COLO668 (cell line): Measurements from ENCODE around the gene SREBF1.
A peak's percentile ranks its signal among the peaks of the same experiment; 100 is the strongest.

ENCODE experiments used
- DNase-seq: peaks from one replicate; lab custom pipeline; 2025; ENCODE audit not compliant: unreplicated experiment; lab: John Stamatoyannopoulos, UW

SREBF1 gene

GRCh38 chr17:17836818-17837379 is at the start of gene SREBF1:
Gene SREBF1 (minus strand): TSS chr17:17836986. CDS start chr17:17836817, 169 bp downstream.
- DNase-seq = peak; percentile 58

- no peak for DNase-seq
These were observed 49.4 kb upstream of the SREBF1 start for GRCh38 chr17:17886226-17886625.

GRCh38 chr17:17884391-17885357 is 47.9 kb upstream of the SREBF1 start:
- no peak for DNase-seq

GRCh38 chr17:17883801-17884200 is 47.0 kb upstream of the SREBF1 start:
- DNase-seq = no peak

GRCh38 chr17:17882082-17882581 is 45.3 kb upstream of the SREBF1 start:
- no peak for DNase-seq

GRCh38 chr17:17880577-17881196 is 43.9 kb upstream of the SREBF1 start:
- no peak for DNase-seq

GRCh38 chr17:17877529-17878358 is 41.0 kb upstream of the SREBF1 start:
- DNase-seq = no peak

- no peak for DNase-seq
These were observed 40.3 kb upstream of the SREBF1 start for GRCh38 chr17:17876959-17877528.

GRCh38 chr17:17874478-17874877 is 37.7 kb upstream of the SREBF1 start:
- DNase-seq = no peak

- no peak for DNase-seq
These were observed 36.7 kb upstream of the SREBF1 start for GRCh38 chr17:17873450-17873991.

GRCh38 chr17:17872547-17873345 is 36.0 kb upstream of the SREBF1 start:
- no peak for DNase-seq

- no peak for DNase-seq
These were observed 35.1 kb upstream of the SREBF1 start for GRCh38 chr17:17871913-17872312.

- no peak for DNase-seq
These were observed 33.5 kb upstream of the SREBF1 start for GRCh38 chr17:17870247-17870646.

GRCh38 chr17:17868641-17869522 is 32.1 kb upstream of the SREBF1 start:
- no peak for DNase-seq

- DNase-seq = no peak
These were observed 30.1 kb upstream of the SREBF1 start for GRCh38 chr17:17866897-17867296.

GRCh38 chr17:17866425-17866824 is 29.6 kb upstream of the SREBF1 start:
- DNase-seq = no peak

- no peak for DNase-seq
These were observed 28.2 kb upstream of the SREBF1 start for GRCh38 chr17:17865035-17865434.

- DNase-seq = peak; percentile 17
These were observed 24.0 kb upstream of the SREBF1 start for GRCh38 chr17:17860766-17861107.
